CD4-positive, alpha-beta T cell treated with Interleukin-4 for 4 hours (primary cell): ENCODE results near the gene MROH2B.

ENCODE experiments used
- DNase-seq: peaks from one replicate; pipeline ENCODE4 v3.0.0-alpha.2; 2020

MROH2B gene

DNA sequence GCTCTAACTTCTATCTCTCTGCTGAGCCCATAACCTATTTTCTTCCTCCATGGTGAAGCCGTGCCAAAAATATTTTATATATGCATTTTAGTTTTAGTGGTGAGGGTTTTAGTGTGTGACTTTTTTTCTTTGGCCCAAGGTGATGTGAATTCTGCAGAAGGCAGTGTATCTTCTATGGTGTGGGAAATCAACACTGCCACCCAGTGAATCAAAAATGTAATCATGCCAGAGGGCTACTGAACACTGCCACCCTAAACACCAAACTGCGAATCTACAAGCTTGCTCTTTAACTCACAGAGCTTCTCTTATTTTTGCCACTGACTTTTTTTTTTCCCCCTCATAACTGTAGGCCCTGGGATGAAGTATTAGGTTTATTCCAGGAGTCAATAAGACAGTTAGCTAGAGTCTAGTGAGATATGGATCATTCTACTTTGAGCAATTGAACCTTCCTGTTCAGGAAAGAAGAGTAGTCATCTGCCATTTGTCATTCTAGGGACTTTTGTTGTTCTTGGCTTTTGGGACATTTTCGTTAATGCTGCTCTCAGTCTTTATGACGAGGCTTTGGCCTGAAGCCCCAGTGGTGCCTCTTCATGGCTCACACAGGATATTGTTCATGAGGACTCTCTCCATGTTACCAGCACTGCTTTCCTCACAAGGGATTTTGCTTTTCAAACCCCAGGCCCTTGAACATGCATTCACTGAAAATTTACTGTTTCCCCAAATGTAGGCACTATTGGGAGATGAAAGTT, 108.8 kb downstream of the MROH2B start:
- no peak for DNase-seq

DNA sequence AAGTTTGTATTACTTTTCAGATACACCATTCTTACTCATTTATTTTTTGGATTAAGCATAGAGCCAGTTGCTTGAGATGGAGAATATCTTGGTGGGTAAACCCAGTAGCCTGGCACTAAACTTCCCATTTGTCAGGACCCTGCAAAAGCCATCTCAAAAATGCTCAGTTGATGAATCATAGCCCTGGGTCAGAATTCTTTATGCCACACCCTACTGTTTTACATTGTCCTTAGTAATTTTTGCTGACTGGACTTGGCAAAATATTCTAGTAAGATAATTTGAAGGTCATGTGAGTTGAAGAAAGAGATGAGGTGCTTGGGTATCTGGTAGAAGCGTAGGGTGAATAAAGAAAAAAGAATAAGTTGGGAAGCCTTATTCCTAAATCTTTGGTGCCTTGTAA, 111.1 kb downstream of the MROH2B start:
- no peak for DNase-seq

DNA sequence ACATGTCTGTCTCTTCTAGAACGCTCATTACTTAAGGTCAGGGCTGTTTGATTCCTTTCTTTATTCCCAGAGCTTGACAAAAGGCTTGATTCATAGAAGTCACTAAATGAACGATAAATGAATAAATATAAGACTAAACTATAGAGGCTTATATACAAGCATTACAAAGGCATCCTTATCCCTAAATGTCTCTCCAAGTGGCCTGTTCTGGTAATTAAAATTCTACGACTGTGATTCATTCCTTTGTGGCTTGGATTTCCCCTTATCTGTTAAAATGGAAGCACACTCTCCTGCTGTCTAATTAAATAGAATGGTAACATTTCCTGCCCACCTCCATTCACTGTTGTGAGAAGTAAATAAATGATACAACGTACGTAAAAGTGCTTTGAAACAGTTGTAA, 112.3 kb downstream of the MROH2B start:
- DNase-seq: no peak

DNA sequence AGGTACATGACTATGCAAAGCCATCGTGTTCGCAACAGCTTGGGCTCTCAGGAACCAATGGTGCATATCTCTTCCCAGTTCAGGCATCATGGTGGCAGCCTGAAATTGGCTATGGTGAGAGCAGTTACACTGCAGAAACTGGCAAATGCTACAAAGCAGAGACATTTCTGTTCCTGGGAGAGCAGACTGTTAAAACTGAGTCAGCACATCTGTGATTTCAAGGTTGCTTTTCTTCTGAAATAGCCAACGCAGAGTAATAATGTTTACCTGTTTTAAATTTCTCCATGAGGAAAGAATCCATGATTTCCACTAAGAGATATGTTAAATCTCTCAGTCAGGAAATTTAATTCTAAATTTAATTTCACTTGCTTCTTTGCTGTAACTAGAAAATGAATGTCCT, 114.1 kb downstream of the MROH2B start:
- DNase-seq: no peak

DNA sequence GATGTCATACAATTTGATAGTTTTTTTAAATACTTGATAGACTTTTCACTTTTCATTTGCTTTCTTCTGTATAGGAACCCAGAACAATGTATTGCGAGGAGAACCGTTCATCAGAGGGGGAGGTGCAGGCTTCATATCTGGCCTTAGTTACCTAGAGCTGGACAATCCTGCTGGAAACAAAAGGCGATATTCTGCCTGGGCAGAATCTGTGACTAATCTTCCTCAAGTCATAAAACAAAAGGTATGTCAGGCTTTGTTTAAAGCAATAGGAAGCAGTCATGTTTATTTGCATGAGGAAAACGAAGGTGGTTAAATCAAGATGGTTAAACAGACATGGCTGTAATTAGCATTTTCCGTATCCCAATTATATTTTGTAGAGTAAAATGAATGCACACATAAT, 115.8 kb downstream of the MROH2B start:
- no peak for DNase-seq
